Measurements from ENCODE around the gene KCTD18.

KCTD18 gene

DNA sequence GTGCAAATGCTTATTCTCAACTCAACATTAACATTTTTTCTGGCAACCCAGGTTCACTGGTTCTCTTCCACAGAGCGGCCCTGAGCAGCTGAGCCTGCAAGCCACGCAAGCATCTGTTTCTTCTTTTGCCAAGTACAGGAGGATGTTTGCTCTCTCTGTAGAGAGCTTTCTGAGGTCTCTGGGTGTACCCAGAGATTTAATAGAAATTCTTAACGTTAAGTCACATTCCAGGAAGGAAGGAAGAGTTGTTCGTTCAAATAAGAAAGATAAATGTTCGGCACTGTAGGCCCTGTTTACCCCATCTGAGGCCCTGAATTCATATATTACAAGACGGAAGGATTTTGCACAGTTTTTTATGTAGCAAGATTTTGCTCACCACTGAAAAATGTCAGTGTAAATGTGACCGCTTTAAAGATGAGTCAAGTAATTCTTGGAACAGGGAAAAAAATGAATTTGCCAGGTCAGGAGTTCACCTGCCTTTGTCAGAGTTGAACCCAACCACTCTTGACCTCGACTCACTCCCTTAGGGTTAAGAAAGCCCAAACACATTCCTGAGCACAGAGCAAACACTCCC, 30.1 kb downstream of the KCTD18 start:
- DNase-seq (ENCODE audit: low read depth): no peak
- TF ChIP-seq MYC (IDR thresholded peaks at IDR 0.05; ENCODE audit: low read depth, low read length) (no peak), POLR2A (IDR thresholded peaks at IDR 0.05; ENCODE audit: extremely low read depth, insufficient read length) (no peak)
- TF ChIP-seq, protein P1, sequence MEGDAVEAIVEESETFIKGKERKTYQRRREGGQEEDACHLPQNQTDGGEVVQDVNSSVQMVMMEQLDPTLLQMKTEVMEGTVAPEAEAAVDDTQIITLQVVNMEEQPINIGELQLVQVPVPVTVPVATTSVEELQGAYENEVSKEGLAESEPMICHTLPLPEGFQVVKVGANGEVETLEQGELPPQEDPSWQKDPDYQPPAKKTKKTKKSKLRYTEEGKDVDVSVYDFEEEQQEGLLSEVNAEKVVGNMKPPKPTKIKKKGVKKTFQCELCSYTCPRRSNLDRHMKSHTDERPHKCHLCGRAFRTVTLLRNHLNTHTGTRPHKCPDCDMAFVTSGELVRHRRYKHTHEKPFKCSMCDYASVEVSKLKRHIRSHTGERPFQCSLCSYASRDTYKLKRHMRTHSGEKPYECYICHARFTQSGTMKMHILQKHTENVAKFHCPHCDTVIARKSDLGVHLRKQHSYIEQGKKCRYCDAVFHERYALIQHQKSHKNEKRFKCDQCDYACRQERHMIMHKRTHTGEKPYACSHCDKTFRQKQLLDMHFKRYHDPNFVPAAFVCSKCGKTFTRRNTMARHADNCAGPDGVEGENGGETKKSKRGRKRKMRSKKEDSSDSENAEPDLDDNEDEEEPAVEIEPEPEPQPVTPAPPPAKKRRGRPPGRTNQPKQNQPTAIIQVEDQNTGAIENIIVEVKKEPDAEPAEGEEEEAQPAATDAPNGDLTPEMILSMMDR (IDR thresholded peaks at IDR 0.05; ENCODE audit: low read depth, low read length): no peak
- TF ChIP-seq, protein P2, sequence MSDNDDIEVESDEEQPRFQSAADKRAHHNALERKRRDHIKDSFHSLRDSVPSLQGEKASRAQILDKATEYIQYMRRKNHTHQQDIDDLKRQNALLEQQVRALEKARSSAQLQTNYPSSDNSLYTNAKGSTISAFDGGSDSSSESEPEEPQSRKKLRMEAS (IDR thresholded peaks at IDR 0.05; ENCODE audit: low read depth, low read length): no peak
- no peak overlapping the region for H3K4me3 ChIP-seq (ENCODE audit: low read depth, low read length)

DNA sequence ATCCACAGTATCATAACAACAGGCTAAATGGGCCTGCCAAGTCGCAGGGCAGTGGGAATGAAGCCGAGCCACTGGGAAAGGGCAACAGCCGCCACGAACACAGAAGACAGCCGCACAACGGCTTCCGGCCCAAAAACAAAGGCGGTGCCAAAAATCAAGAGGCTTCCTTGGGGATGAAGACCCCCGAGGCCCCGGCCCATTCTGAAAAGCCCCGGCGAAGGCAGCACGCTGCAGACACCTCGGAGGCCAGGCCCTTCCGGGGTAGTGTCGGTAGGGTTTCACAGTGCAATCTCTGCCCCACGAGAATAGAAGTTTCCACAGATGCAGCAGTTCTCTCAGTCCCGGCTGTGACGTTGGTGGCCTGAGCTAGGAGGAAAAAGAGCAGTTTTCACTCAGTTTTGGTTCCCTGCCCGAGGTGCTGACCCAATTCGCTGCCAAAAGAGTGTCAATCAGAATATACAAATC, 32.2 kb downstream of the KCTD18 start:
- no peak for DNase-seq (ENCODE audit: low read depth)
- no peak overlapping the region for H3K4me3 ChIP-seq (ENCODE audit: low read depth, low read length)
- no peak for TF ChIP-seq POLR2A (IDR thresholded peaks at IDR 0.05; ENCODE audit: extremely low read depth, insufficient read length)
- TF ChIP-seq, protein P2 (IDR thresholded peaks at IDR 0.05; ENCODE audit: low read depth, low read length): no peak
- TF ChIP-seq, protein P1 (IDR thresholded peaks at IDR 0.05; ENCODE audit: low read depth, low read length): no peak
- TF ChIP-seq MYC (IDR thresholded peaks at IDR 0.05; ENCODE audit: low read depth, low read length): no peak

DNA sequence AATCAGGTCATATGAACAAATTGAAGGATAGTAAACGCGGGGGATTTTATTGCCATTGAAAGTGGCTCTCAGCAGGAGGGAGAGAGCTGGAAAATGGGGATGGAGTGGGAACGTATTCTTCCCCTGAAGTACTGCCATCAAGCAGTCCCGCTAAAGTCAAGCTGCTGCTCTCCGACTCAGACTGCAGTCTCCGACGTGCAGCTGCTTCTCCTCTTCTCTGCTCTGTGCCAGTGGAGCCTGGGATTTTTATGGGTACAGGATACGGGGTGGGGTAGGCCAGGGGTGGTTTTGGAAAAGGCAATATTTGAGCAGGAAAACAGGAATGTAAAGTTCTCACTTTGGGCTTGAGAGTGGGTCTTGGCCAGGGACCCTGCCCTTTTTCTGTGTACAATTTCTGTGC, 33.0 kb downstream of the KCTD18 start:
- no peak for DNase-seq (ENCODE audit: low read depth)
- no peak overlapping the region for H3K4me3 ChIP-seq (ENCODE audit: low read depth, low read length)
- TF ChIP-seq MYC (IDR thresholded peaks at IDR 0.05; ENCODE audit: low read depth, low read length): no peak
- TF ChIP-seq, protein P2 (IDR thresholded peaks at IDR 0.05; ENCODE audit: low read depth, low read length): no peak
- no peak for TF ChIP-seq POLR2A (IDR thresholded peaks at IDR 0.05; ENCODE audit: extremely low read depth, insufficient read length)
- TF ChIP-seq, protein P1 (IDR thresholded peaks at IDR 0.05; ENCODE audit: low read depth, low read length): no peak

DNA sequence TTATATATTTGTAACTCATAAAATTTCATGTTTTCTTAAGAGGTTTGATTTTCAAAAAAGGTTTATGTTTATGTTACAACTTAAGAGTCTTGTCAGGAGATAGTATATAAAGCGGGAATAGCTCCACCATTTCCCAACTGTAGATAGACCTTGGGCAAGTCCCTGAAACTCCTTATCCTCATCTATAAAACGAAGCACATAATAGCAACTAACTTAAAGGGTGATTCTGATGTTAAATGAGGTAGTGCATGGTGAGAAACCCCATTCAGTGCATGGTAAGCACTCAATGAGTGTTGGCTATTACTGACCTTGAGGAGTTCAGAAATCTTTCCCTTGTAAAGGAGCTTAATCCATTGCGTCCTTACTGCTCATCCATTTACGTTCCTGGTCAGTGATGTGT, 34.1 kb downstream of the KCTD18 start:
- DNase-seq (ENCODE audit: low read depth): no peak
- H3K4me3 ChIP-seq (ENCODE audit: low read depth, low read length): no peak overlapping the region
- no peak for TF ChIP-seq MYC (IDR thresholded peaks at IDR 0.05; ENCODE audit: low read depth, low read length)
- TF ChIP-seq, protein P2 (IDR thresholded peaks at IDR 0.05; ENCODE audit: low read depth, low read length): no peak
- TF ChIP-seq, protein P1 (IDR thresholded peaks at IDR 0.05; ENCODE audit: low read depth, low read length): no peak
- TF ChIP-seq POLR2A (IDR thresholded peaks at IDR 0.05; ENCODE audit: extremely low read depth, insufficient read length): no peak

DNA sequence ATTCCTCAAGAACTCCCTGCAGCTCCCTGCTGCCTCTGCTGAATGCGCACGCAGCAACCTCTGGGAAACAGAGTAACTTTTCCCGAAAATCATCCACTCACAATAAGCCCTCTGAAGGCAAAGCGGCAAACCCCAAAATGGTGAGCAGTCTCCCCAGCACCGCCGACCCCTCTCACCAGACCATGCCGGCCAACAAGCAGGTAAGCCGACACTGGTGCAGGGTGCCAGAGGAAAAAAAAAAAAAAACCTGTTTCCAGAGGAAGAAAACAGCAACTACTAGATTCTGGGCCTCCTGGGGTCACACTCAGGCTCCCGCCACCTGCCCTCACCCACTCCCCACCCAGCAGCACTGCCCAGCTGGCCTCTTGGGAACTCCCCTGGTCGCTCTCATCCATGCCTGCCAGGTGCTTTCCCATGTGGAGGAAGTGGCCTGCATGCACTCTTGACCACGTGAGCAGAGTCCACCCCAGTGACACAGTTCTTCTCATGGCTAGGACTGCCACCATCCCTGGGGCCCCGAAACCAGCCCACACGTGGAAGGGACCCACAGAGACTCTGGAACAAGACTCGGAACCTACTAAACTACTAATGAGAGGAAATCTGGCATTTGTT, 36.9 kb downstream of the KCTD18 start:
- H3K4me3 ChIP-seq (ENCODE audit: low read depth, low read length): no peak overlapping the region
- TF ChIP-seq, protein P1 (IDR thresholded peaks at IDR 0.05; ENCODE audit: low read depth, low read length): no peak
- TF ChIP-seq POLR2A (IDR thresholded peaks at IDR 0.05; ENCODE audit: extremely low read depth, insufficient read length) (no peak), MYC (IDR thresholded peaks at IDR 0.05; ENCODE audit: low read depth, low read length) (no peak)
- TF ChIP-seq, protein P2 (IDR thresholded peaks at IDR 0.05; ENCODE audit: low read depth, low read length): no peak
- no peak for DNase-seq (ENCODE audit: low read depth)

Data from NB4 (cell line).